ENCODE measurements around the gene PRRT1B. TPM values are rescaled to one million over a fixed set of nuclear protein-coding genes. Genes with fewer than 3 reads are reported as not detected.

The PRRT1B gene
- total and polyA plus RNA-seq, 2 of the 4 experiments (the other 2 are of a cell fraction) = not detected

- H3K4me3 ChIP-seq (ENCODE audit: insufficient read depth, low read depth, low read length) = no peak overlapping the region
- BruUV-seq (replicated peaks) = no TSS peak
- H3K9ac ChIP-seq (ENCODE audit: low read depth, low read length) = no peak overlapping the region
- H3K4me1 ChIP-seq (ENCODE audit: control insufficient read depth, insufficient read depth, low read length) = no peaks in the 10 kb centered on the region
- peaks cover 88% of the 10 kb centered on the region for H3K36me3 ChIP-seq (ENCODE audit: control insufficient read depth, insufficient read depth, low read length)
- no peak for DNase-seq
- no peak overlapping the region for H2BK120ac ChIP-seq (ENCODE audit: low read depth, low read length)
- dilution Hi-C loops (cut with HindIII; ENCODE audit: low sequenced_read_pairs, unreplicated experiment) = no loop called here
- H3K9me3 ChIP-seq (ENCODE audit: control insufficient read depth, insufficient read depth, low read length) = no peaks in the 10 kb centered on the region
- H3K27me3 ChIP-seq (ENCODE audit: control insufficient read depth, insufficient read depth, low read length) = no peaks in the 10 kb centered on the region
- no peak overlapping the region for H3K4me2 ChIP-seq (ENCODE audit: low read depth, low read length)
- peaks cover 36% of the 10 kb centered on the region for H4K20me1 ChIP-seq (ENCODE audit: insufficient read depth, low read length)
- no peak overlapping the region for H2AK5ac ChIP-seq (ENCODE audit: low read depth, low read length)
- ATAC-seq (ENCODE audit: low read depth) = no peak
- H4K5ac ChIP-seq (ENCODE audit: low read depth, low read length) = no peak overlapping the region
- TF ChIP-seq ELK1 (IDR thresholded peaks at IDR 0.05; ENCODE audit: borderline replicate concordance, low read depth, low read length) (no peak), NFE2L2 (IDR thresholded peaks at IDR 0.05; ENCODE audit: low read depth, low read length) (no peak)
- H2BK5ac ChIP-seq (ENCODE audit: low read depth, low read length, poor library complexity, severe bottlenecking) = no peak overlapping the region
- no peak overlapping the region for H2BK20ac ChIP-seq (ENCODE audit: low read depth, low read length)
- H4K91ac ChIP-seq (ENCODE audit: insufficient read depth, low read depth, low read length) = no peak overlapping the region
- no peak overlapping the region for H3K14ac ChIP-seq (replicated peaks; ENCODE audit: low read depth, low read length)
- H2AK9ac ChIP-seq (replicated peaks; ENCODE audit: low read depth, low read length, poor library complexity) = no peak overlapping the region
- H2AFZ ChIP-seq (replicated peaks; ENCODE audit: low read length, poor library complexity) = no peak overlapping the region
- intact Hi-C loops (cut with micrococcal nuclease) = no loop called here
- no peak overlapping the region for H3K18ac ChIP-seq (ENCODE audit: low read depth, low read length)
- H2BK15ac ChIP-seq (ENCODE audit: low read depth, low read length) = no peak overlapping the region
- no peak overlapping the region for H3K27ac ChIP-seq (ENCODE audit: insufficient read depth, low read length)
- no peak overlapping the region for H3K4ac ChIP-seq (ENCODE audit: low read depth, low read length)
- H3K56ac ChIP-seq (ENCODE audit: extremely low read depth, insufficient read depth, low read length) = no peak overlapping the region
- ChIA-PET POLR2A (ENCODE audit: unreplicated experiment) (no interaction called here), CTCF (no interaction called here)
- H4K8ac ChIP-seq (ENCODE audit: low read depth in 2 of 2, low read length in 2 of 2) = no peak overlapping the region
- 83% methylated on average over 15 of the region's 22 CpGs; no CpG with 5 or more reads in 1 of the 2 experiments for WGBS, 2 experiments (ENCODE audit: extremely low coverage in 2 of 2, insufficient read length in 1 of 2)
- peaks cover 2 to 47% of the 10 kb centered on the region in 2 experiments; a peak in 3 of 4 replicates for H3K79me1 ChIP-seq (ENCODE audit: low read depth in 1 of 2, low read length in 2 of 2)
- in situ Hi-C loops (cut with MboI; ENCODE audit: low sequenced_read_pairs) = no loop called here
- no peak overlapping the region for H3K23ac ChIP-seq (ENCODE audit: low read depth, low read length)
- H3K9me1 ChIP-seq (ENCODE audit: insufficient read depth, low read length) = peaks cover 4% of the 10 kb centered on the region; the same call in 1 of the 2 replicates
These were observed 49.5 kb upstream of the PRRT1B start for GRCh38 chr9:131495785-131496184.

Data from IMR-90 (cell line).